NCI-H446 (cell line): Measurements from ENCODE around the gene DDX17.

ENCODE experiments used
- DNase-seq, 2 experiments: peaks; one replicate each; lab custom pipeline; 2025; lab: John Stamatoyannopoulos, UW

Gene DDX17

DNA sequence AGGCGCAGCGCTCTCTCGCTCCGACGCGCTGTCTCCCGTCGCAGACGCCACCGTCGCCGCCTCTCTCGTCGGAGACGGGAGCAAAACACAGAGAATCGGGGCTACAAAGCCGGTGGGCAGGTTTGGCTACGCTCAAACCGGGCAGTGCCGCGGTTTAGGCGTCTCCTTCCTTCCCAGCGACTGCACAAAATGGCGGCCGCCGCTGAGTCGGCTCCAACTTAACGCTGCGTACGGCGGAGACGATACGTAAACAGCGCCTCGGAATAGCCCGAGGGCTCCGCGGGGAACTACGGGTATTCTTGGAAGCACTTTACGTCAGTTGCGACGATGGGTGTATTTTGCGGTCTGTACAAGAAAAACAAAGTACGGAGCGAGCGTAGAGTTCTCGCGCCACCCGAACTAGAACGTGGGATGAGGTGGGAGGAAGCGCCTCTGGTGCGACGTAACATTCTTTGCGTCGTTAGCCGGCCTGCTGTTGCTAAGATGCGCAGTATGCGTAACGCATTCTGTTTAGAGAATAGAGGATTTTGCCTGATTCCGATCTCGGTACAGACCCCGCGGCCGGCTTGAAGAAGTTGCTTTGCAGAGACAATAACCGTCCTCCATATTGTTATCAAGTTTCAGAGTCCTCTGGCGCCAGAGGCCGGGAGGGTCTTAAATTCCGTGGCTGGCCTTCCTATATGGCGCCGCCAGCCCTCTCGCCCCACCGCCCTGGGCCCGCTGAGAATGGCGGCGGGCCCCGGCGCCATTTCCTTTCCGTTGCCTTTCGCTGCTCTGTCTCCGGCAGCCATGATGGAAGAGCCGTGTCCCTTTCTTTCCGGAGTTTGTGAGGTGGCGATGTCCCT lies at the start of gene DDX17:
TSS of gene DDX17 (minus strand) at position 194 of the 845 bp plus-strand sequence.
- peak; percentile 92 to 95 for DNase-seq

DNA sequence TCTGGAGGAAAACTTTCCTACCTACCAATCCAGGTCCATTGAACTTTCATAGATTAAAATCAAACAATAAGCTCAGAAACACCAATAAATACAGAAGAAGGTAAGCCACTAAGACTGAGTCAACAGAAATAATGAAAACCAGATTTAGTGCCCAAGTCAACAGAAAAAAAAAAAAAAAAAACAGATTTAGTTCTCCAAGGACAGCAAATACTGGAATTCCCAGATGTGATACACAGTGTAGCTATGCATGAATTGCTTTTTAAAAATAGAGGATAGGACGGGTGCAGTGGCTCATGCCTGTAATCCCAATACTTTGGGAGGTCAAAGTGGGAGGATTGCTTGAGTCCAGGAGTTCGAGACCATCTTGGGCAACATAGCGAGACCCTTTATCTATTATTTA lies 48.2 kb upstream of the DDX17 start:
- DNase-seq = no peak

DNA sequence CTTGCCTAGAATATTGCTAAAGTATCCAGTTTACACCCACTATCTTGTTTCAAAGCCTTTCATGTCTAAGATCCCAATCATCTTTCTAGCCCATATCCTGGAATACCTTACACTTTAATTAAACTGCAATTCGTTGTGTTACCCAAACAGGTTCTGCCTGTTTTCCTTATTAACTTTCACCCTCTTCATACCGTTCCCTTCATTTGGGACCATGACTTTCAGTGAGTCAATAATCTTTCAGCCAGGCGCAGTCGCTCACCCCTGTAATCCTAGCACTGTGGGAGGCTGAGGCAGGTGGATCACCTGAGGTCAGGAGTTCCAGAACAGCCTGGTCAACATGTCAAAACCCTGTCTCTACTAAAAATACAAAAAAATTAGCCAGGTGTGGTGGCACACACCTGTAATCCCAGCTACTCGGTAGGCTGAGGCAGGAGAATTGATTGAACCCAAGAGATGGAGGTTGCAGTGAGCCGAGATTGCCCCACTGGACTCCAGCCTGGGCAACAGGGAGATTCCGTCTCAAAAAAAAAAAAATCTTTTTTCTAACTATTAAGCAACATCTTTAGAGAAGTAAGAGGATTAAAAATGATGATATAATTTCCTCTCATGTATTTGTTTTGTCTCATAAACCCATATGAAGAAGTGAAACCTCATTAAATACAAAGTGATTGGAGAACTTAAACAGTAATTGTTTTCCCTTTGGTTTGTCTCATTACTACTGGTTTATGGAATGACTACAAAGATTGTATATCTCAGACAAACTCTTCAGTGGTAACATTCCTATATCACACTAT lies 43.2 kb upstream of the DDX17 start:
- DNase-seq = no peak

DNA sequence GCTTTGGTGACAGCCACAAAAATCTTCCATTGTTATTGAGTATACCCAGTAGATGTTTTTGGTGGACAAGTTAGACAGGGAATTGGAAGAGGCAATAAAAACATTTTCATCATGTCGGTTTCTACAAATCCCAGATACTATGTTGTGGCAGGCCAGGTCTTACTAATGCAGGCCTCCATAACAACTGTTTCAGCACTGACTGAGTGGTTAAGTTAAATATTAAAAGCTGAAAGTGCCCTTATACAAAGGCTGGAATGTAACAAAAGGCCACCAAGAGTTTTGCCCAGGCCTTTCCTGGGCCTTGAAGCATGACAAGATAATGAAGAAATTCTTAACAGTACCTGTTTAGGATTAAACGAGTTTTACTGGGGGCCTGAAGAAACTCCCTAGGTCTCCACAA lies 34.6 kb upstream of the DDX17 start:
- no peak for DNase-seq

DNA sequence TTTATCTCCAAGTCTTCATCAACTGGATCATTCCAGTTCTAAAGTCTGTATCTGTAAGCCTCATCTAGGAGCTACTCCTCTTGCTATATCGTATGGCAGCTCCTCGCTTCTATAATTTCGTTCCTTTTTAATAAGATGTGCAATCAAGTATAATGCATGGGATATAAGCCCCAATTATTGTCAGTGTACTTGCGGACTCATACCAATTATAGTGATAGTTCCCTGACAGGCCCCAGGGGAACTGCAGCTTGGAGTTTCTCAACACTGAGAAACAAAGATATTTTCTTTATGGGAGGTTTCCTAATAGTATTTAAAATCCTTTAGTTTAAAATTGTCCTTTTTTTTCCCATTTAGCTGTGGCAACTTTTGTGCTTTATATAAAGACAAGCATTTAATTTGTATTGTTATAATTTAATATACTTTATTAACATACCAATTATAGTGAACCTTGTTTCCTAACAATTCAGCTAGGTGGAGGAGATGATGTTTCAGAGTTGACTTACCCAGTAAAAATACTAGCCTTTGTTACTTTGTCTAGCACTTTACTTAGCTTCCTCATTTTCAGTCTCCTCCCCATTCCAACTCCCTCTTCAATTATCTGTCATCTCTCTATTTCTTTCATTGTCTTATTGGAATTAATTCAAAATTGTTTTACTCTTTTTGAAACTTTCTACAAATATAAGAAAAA lies 25.3 kb upstream of the DDX17 start:
- DNase-seq = no peak

GRCh38 chr22:38524429-38524828 lies 18.3 kb upstream of the DDX17 start:
- DNase-seq = no peak

DNA sequence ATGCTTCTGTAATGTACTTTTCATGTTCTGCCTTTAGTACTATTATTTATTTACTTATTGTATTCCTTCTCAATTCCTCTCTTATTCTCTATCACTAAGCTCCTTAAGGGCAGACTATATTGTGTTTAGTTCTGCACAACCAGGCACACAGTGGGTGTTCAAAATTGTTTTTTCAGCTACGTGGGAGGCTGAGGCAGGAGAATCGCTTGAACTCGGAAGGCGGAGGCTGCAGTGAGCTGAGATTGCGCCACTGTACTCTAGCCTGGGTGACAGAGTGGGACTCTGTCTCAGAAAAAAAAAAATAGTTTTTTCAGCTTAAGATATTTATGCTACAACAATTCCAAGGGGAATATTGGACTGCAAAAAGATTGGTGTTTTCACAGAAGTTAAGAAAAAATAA lies 17.4 kb upstream of the DDX17 start:
- DNase-seq = no peak

- DNase-seq = no peak
Measured at GRCh38 chr22:38523029-38523428, 16.9 kb upstream of the DDX17 start.

DNA sequence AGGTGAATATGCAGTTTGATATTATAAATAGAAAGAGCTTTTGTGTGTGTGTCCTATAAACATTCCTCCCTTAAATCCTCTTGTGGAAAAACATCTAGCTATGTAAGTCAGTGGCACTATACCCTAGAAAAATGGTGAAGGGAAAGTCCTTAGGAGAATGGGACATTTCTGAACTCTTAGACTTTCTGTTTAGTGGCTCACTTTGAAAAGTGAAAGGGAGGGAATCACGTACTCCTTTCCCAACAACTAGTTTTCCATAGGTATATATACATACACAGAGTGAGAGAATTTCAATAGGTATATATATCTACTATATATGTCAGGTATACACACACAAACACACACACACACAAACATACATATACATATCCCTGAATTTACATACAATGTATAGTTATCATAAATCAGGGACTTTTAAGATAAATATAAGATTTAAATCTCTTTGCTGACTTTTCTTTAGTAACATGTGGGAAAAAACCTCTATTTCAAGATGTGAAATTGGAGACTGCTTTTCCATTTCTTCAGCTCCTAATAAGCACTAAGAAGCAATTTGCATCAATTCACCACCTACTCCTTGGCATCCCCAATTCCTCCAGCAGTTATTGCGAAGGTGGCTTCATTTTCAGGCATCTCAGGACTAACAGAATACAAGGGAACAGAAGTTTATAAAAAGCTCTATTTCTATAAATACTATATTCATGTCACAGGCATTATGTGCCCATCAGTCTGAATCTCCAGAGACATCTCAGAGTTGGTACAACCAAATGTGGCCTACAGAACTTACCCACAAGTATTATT lies 13.5 kb upstream of the DDX17 start:
- no peak for DNase-seq

GRCh38 chr22:38518620-38519019 lies 12.5 kb upstream of the DDX17 start:
- DNase-seq = no peak

GRCh38 chr22:38513063-38513462 lies 7.0 kb upstream of the DDX17 start:
- DNase-seq = no peak

GRCh38 chr22:38510416-38510970 lies 4.4 kb upstream of the DDX17 start:
- no peak for DNase-seq

DNA sequence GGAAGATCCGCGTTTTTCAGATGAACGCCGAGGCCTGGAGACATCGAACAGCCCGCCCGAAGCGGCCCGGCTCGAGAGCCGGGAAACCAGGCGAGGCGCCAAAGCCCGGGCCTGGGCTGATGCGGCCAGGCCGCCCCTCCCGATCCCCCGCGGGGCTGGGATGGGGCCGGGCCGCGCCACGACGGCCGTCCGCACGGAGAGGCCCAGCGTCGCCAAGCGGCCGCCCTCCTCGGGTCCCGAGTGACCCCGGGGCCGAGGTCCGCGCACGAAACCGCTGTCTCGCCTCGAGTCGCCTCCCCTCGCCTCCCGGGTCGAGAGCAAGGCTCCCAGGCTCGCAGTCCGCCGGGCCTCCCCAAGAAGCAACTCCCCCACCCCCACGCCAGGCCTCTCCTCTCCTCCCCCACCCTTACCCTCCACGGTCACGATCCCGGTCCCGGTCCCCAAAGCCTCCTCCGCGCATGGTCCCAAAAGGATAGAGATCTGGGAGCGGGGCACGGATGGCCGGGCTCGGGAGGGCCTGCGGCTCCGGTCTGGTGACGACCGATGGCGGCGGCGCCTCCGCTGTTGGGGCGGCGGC lies 482 bp downstream of the DDX17 start:
- DNase-seq = peak; percentile 44 to 62

GRCh38 chr22:38504731-38505540 lies 1.2 kb downstream of the DDX17 start:
- no peak for DNase-seq

DNA sequence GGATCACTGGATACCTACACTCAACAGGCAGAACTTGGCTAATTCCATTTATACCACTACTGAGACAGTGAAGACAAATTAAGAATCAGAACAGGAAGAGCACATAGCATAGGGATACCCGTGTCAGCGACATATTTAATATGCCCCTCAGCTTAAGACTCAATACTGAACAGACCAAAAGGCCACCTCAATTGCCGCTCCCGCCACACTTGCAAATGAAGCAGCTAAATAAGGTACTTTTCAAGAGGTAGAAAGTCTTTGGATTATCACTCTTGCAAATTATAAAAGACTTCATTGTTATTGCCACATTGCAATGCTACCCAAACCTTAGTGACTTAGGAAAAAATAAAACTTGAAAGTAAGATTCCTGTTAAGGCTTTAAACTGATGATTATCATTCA lies 3.1 kb downstream of the DDX17 start:
- DNase-seq = no peak

DNA sequence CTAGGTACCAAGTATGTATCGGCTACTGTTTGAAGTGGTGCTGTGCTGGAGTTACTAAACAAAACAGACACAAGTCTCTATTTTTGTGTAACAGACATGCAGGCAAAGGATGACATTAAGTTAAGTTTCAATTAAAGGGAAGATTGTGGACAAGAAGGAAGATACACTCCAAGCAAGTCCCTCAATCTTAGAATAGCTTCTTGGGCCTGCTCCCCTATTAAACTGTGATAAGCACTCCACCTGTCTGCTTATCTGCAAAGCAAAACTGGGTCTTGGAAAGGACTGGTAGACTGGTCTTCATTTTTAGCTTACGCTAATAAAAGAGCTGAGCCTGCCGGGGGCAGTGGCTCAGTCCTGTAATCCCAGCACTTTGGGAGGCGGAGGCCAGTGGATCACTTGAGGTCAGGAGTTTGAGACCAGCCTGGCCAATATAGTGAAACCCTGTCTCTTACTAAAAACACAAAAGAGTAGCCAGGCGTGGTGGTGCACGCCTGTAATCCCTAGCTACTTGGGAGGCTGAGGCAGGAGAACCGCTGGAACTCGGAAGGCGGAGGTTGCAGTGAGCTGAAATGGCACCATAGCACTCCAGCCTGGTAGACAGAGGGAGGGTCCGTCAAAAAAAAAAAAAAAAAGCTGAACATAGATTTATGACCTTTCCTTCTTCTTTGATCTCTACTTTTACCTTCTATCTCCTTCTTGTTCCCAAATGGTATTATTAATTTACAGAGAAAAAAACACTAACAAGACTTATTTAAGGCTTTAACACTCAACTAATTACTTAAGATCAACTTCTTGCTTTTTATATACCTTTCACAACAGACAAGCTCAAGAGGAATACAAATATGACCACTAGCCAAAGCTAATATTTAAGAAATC lies 4.1 kb downstream of the DDX17 start:
- no peak for DNase-seq

GRCh38 chr22:38497869-38498268 lies 8.2 kb downstream of the DDX17 start:
- DNase-seq = no peak

GRCh38 chr22:38494939-38495338 lies 11.2 kb downstream of the DDX17 start:
- DNase-seq = no peak

DNA sequence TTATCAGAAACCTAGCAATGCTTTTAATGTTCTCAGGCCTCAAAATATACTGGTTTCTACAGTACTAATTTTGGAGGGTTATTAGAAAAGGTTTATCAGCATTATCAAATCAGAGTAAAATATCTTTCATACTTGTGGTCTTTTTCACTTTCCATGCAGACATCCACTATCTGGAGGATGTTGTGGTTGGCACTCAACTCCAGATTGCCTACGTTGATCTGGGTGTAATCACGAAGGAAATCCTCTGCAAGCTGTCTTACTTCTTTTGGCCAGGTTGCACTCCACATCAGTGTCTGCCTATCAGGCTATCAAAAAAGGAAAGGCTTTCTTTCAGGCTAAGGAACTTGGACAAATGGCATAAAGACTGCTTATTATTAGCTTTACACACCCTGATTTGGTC lies 11.6 kb downstream of the DDX17 start:
- DNase-seq = no peak
